ENCODE results near the gene RNH1. TPM values are rescaled to one million over a fixed set of nuclear protein-coding genes. Genes with fewer than 3 reads are reported as not detected.

Gene RNH1
- total and polyA plus RNA-seq, 10 of the 15 experiments (the other 5 are each of a cell fraction or from before 2014, with no cell fraction given), result 2.3 to 162 (median 72.1) TPM

DNA sequence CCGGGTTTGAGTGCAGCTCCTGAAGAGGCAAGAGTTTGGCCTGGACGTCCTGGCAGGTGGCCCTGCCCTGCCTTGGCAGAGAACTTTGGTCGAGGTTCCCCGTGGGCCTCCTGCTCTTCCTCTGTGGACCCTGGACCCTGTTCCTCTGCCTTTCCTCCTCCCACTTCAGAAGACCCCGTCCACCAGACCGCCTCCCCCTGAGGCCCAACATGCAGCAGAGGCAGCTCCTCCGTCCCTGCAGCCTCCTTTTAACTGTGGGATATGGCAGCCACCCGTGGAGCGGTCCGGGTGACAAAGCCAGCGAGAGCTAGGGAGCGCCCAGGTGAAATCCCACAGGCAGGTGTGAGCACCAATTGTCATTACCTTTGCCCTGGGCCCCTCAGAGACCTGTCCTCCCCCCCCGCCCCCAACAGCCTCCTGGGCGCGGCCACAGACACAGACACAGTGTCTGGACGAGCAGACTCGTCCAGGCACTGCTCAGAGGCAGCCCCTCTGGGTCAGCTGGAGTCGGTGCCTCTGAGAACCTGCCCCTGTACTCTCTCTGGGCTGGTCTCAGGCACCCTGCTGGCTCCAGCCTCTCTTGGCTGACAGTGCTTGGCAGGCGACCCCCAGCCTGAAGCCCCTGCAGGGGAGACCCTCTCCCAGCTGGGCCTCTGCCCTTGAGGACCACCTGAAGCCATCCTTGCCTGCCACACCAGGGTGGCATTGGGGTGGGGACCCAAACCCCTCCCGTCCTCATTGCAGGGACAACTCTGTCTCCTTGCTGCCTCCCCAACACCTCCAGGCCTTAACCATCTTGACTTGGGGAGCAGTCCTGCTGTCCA lies 61.1 kb downstream of the RNH1 start:
- no TSS peak for BruUV-seq (replicated peaks)
- no peak overlapping the region for H3K9ac ChIP-seq (ENCODE audit: control insufficient read depth, insufficient read depth, low read length)

More for the DNA sequence above, 61.1 kb downstream of the RNH1 start:
- ChIA-PET SMC1A (ENCODE audit: uncharacterized antibody, unreplicated experiment) (no interaction called here), RAD21 (ENCODE audit: unreplicated experiment) (no interaction called here), CTCF (interaction anchor here (2.4 kb wide), 1 partner anchor 195 kb away, joined by 5 read pairs; no protein-coding TSS in a partner anchor), POLR2A (interaction anchor here (0.7 to 3.6 kb wide), 2 partner anchors 60 to 363 kb away, joined by 4 to 12 read pairs; partner anchors contain the start of gene RNH1)
- ATAC-seq (no peak), DNase-seq (ENCODE audit: low read depth, low spot score) (no peak), FAIRE-seq (no peak)
- in situ Hi-C loops (cut with MboI) (no loop called here), intact Hi-C loops (cut with micrococcal nuclease; ENCODE audit: unreplicated experiment) (loop anchor here (10.0 kb wide), 2 partner anchors 141 to 241 kb away; partner anchors contain the start of genes BET1L, IFITM2 and RIC8A)
- H3K79me2 ChIP-seq (ENCODE audit: control insufficient read depth, insufficient read depth, low read length), result peaks cover 12% of the 10 kb centered on the region
- no peak overlapping the region for H3K4me2 ChIP-seq (ENCODE audit: control insufficient read depth, insufficient read depth)
- peaks cover 15% of the 10 kb centered on the region for H3K4me1 ChIP-seq (ENCODE audit: control insufficient read depth, insufficient read depth, low read length)
- 35% methylated on average over 12 of the region's 20 CpGs for WGBS (ENCODE audit: insufficient coverage, insufficient replicate concordance, low lambda C conversion rate, missing lambda C conversion rate)
- H3K27ac ChIP-seq (ENCODE audit: control insufficient read depth, insufficient read depth), result no peak overlapping the region
- no peaks in the 10 kb centered on the region for H4K20me1 ChIP-seq (ENCODE audit: control insufficient read depth, insufficient read depth)
- no peaks in the 10 kb centered on the region for H3K9me3 ChIP-seq (replicated peaks; ENCODE audit: control insufficient read depth, insufficient read depth, low read length)
- H3K27me3 ChIP-seq (replicated peaks in 1 of 2; ENCODE audit: control insufficient read depth in 2 of 2, insufficient read depth in 2 of 2, low read length in 1 of 2), result no peaks in the 10 kb centered on the region
- H3K36me3 ChIP-seq (ENCODE audit: control insufficient read depth in 2 of 2, insufficient read depth in 2 of 2, low read length in 1 of 2), result no peaks in the 10 kb centered on the region
- H2AFZ ChIP-seq (ENCODE audit: control insufficient read depth, low read depth, low read length), result no peak overlapping the region
- no peak overlapping the region for H3K4me3 ChIP-seq
- TF ChIP-seq RELA (IDR thresholded peaks at IDR 0.05; ENCODE audit: borderline replicate concordance, partially characterized antibody) (no peak), KLF5 (IDR thresholded peaks at IDR 0.05; ENCODE audit: partially characterized antibody) (no peak), CEBPB (IDR thresholded peaks at IDR 0.05; ENCODE audit: borderline replicate concordance in 1 of 2, low read depth in 2 of 2, low read length in 2 of 2) (no peak), CBFB (IDR thresholded peaks at IDR 0.05; ENCODE audit: low read depth) (no peak), ETV6 (conservative IDR thresholded peaks at IDR 0.05 in 1 of 2, IDR thresholded peaks at IDR 0.05 in 1 of 2; ENCODE audit: borderline replicate concordance in 1 of 2, low read depth in 1 of 2) (no peak), KDM1A (IDR thresholded peaks at IDR 0.05; ENCODE audit: borderline replicate concordance) (no peak), NFYB (IDR thresholded peaks at IDR 0.05; ENCODE audit: insufficient read depth, low read depth, low read length) (no peak), MTA3 (IDR thresholded peaks at IDR 0.05; ENCODE audit: borderline replicate concordance, low read length) (no peak), STAT3 (IDR thresholded peaks at IDR 0.05; ENCODE audit: low read depth, low read length) (no peak)
- TF ChIP-seq, protein P1, sequence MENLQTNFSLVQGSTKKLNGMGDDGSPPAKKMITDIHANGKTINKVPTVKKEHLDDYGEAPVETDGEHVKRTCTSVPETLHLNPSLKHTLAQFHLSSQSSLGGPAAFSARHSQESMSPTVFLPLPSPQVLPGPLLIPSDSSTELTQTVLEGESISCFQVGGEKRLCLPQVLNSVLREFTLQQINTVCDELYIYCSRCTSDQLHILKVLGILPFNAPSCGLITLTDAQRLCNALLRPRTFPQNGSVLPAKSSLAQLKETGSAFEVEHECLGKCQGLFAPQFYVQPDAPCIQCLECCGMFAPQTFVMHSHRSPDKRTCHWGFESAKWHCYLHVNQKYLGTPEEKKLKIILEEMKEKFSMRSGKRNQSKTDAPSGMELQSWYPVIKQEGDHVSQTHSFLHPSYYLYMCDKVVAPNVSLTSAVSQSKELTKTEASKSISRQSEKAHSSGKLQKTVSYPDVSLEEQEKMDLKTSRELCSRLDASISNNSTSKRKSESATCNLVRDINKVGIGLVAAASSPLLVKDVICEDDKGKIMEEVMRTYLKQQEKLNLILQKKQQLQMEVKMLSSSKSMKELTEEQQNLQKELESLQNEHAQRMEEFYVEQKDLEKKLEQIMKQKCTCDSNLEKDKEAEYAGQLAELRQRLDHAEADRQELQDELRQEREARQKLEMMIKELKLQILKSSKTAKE (IDR thresholded peaks at IDR 0.05; ENCODE audit: low read depth, poor library complexity, severe bottlenecking), result no peak
- TF ChIP-seq, protein P2, sequence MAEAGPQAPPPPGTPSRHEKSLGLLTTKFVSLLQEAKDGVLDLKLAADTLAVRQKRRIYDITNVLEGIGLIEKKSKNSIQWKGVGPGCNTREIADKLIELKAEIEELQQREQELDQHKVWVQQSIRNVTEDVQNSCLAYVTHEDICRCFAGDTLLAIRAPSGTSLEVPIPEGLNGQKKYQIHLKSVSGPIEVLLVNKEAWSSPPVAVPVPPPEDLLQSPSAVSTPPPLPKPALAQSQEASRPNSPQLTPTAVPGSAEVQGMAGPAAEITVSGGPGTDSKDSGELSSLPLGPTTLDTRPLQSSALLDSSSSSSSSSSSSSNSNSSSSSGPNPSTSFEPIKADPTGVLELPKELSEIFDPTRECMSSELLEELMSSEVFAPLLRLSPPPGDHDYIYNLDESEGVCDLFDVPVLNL (IDR thresholded peaks at IDR 0.05; ENCODE audit: low read depth, low read length), result no peak
- TF ChIP-seq, protein P3, sequence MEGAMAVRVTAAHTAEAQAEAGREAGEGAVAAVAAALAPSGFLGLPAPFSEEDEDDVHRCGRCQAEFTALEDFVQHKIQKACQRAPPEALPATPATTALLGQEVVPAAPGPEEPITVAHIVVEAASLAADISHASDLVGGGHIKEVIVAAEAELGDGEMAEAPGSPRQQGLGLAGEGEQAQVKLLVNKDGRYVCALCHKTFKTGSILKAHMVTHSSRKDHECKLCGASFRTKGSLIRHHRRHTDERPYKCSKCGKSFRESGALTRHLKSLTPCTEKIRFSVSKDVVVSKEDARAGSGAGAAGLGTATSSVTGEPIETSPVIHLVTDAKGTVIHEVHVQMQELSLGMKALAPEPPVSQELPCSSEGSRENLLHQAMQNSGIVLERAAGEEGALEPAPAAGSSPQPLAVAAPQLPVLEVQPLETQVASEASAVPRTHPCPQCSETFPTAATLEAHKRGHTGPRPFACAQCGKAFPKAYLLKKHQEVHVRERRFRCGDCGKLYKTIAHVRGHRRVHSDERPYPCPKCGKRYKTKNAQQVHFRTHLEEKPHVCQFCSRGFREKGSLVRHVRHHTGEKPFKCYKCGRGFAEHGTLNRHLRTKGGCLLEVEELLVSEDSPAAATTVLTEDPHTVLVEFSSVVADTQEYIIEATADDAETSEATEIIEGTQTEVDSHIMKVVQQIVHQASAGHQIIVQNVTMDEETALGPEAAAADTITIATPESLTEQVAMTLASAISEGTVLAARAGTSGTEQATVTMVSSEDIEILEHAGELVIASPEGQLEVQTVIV (IDR thresholded peaks at IDR 0.05; ENCODE audit: borderline replicate concordance, partially characterized antibody), result no peak
